Body of pancreas (tissue), 4 donors: ENCODE measurements around the gene ATF2. TPM values are rescaled to one million over a fixed set of nuclear protein-coding genes. Genes with fewer than 3 reads are reported as not detected.

Experiments used
- ATAC-seq: fragments of 150-250 bp; one replicate; pipeline ENCODE4 v1.9.1; 2016
- DNase-seq, 4 donors: peaks; one replicate each; pipeline ENCODE4 v3.0.0-alpha.2; 2019
- H3K27ac ChIP-seq, 4 donors: fragments of 200-600 bp; sonication (generic); 1 replicate in 3 of 4; 2 replicates in 1 of 4; pipeline versions ENCODE4 v1.5.1 to v1.6.1; 2016 to 2019; ENCODE audit warnings: mild to moderate bottlenecking in 1 of 4, mixed read lengths in 1 of 4, moderate library complexity in 1 of 4
- H3K27me3 ChIP-seq, 2 donors: fragments of 200-600 bp; sonication (generic); one replicate each; pipeline ENCODE4 v1.6.0; 2016; ENCODE audit warnings: mild to moderate bottlenecking in 1 of 2
- H3K36me3 ChIP-seq, 2 donors: fragments of 200-600 bp; sonication (generic); replicated peaks in 1 of 2; 2 replicates each; pipeline ENCODE4 v1.5.1; 2016; ENCODE audit warnings: low read depth in 2 of 2; ENCODE audit not compliant: insufficient read depth in 1 of 2
- H3K4me1 ChIP-seq: fragments of 200-600 bp; sonication (generic); one replicate; pipeline ENCODE4 v1.6.0; 2016
- H3K4me3 ChIP-seq, 2 donors: fragments of 200-600 bp; sonication (generic); 1 replicate in 1 of 2; 2 replicates in 1 of 2; pipeline ENCODE4 v1.5.1; 2016 to 2019
- H3K9me3 ChIP-seq, 3 donors: fragments of 200-600 bp; sonication (generic); 1 replicate in 2 of 3; 2 replicates in 1 of 3; pipeline ENCODE4 v1.5.1; 2016
- POLR2A ChIP-seq, 3 donors: fragments of 450-650 bp; IDR thresholded peaks; one replicate each; pipeline ENCODE4 v1.6.1; 2016; ENCODE audit warnings: antibody characterized with exemption in 3 of 3, mild to moderate bottlenecking in 2 of 3
- WGBS, 2 donors: methylation state at CpG; one replicate each; pipeline ENCODE4 v1.1.5; 2017; 5-methylcytosine and 5-hydroxymethylcytosine counted together
- intact Hi-C: fragments of 100-400 bp; cut with DNase I; formaldehyde crosslinking; loops from one replicate; pipeline ENCODE4 v1.15.1; 2023
- total RNA-seq, 2 donors: library from RNA; depleted of rRNA; stranded (reverse); fragments of >200 nt; gene quantifications; one replicate each; pipeline ENCODE4 v1.1.0, GENCODE V29; 2016
- TF ChIP-seq, protein P1 (sequence below), 7 experiments: fragments of 450-650 bp in 4 of 7; fragments of 200-600 bp in 3 of 7; sonication (generic) in 3 of 7; IDR thresholded peaks; one replicate each; pipeline ENCODE4 v1.5.1; 2016 to 2019; ENCODE audit warnings: antibody characterized with exemption in 7 of 7

ATF2 gene
- total RNA-seq, 2 donors from 2014 or later: 24.6 to 48.1 TPM

DNA sequence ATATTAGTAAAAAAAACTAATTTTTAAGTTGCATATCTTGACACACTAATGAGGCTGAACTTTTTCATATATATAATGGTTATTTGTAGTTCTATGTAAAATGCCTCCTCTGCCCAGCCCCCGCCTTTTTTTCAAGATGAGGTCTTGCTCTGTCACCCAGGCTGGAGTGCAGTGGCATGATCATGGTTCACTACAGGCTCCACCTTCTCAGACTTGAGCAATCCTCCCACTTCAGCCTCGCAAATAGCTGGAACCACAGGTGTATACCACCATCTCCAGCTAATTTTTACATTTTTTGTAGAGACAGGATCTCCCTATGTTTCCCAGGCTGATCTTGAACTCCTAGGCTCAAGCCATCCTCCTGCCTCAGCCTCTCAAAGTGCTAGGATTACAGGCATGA lies 24.3 kb downstream of the ATF2 start:
- TF ChIP-seq POLR2A (IDR thresholded peaks at IDR 0.05): no peak
- TF ChIP-seq, protein P1, sequence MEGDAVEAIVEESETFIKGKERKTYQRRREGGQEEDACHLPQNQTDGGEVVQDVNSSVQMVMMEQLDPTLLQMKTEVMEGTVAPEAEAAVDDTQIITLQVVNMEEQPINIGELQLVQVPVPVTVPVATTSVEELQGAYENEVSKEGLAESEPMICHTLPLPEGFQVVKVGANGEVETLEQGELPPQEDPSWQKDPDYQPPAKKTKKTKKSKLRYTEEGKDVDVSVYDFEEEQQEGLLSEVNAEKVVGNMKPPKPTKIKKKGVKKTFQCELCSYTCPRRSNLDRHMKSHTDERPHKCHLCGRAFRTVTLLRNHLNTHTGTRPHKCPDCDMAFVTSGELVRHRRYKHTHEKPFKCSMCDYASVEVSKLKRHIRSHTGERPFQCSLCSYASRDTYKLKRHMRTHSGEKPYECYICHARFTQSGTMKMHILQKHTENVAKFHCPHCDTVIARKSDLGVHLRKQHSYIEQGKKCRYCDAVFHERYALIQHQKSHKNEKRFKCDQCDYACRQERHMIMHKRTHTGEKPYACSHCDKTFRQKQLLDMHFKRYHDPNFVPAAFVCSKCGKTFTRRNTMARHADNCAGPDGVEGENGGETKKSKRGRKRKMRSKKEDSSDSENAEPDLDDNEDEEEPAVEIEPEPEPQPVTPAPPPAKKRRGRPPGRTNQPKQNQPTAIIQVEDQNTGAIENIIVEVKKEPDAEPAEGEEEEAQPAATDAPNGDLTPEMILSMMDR (IDR thresholded peaks at IDR 0.05): no peak
- Histone ChIP-seq H3K36me3 (no peaks in the 10 kb centered on the region), H3K4me1 (peaks cover 4% of the 10 kb centered on the region), H3K27ac (no peak overlapping the region), H3K9me3 (no peaks in the 10 kb centered on the region), H3K27me3 (no peaks in the 10 kb centered on the region), H3K4me3 (no peak overlapping the region)
- DNase-seq: no peak
- intact Hi-C loops: no loop called here
- WGBS, 2 donors: 98 to 100% methylated on average over 2 of the region's 2 CpGs
- no peak for ATAC-seq

- intact Hi-C loops: no loop called here
- 79 to 92% methylated on average over 1 of the region's 1 CpG for WGBS, 2 donors
Measured at GRCh38 chr2:175143191-175143590, 24.8 kb downstream of the ATF2 start.

GRCh38 chr2:175140332-175140731 lies 27.7 kb downstream of the ATF2 start:
- H3K4me3 ChIP-seq: no peak overlapping the region
- no peak overlapping the region for H3K27ac ChIP-seq
- H3K4me1 ChIP-seq: no peaks in the 10 kb centered on the region
- WGBS, 2 donors: 59 to 63% methylated on average over 2 of the region's 2 CpGs
- no peak for DNase-seq
- H3K9me3 ChIP-seq: no peaks in the 10 kb centered on the region
- H3K36me3 ChIP-seq: no peaks in the 10 kb centered on the region
- no peaks in the 10 kb centered on the region for H3K27me3 ChIP-seq
- ATAC-seq: no peak
- intact Hi-C loops: no loop called here
- no peak for TF ChIP-seq POLR2A (IDR thresholded peaks at IDR 0.05)
- TF ChIP-seq, protein P1 (IDR thresholded peaks at IDR 0.05): no peak

More at GRCh38 chr2:175143191-175143590, 24.8 kb downstream of the ATF2 start:
- H3K27ac ChIP-seq: no peak overlapping the region
- ATAC-seq: no peak
- H3K9me3 ChIP-seq: no peaks in the 10 kb centered on the region
- no peaks in the 10 kb centered on the region for H3K36me3 ChIP-seq
- H3K4me3 ChIP-seq: no peak overlapping the region
- no peaks in the 10 kb centered on the region for H3K4me1 ChIP-seq
- no peak for DNase-seq
- TF ChIP-seq POLR2A (IDR thresholded peaks at IDR 0.05): no peak
- TF ChIP-seq, protein P1 (IDR thresholded peaks at IDR 0.05): no peak
- no peaks in the 10 kb centered on the region for H3K27me3 ChIP-seq

- intact Hi-C loops: no loop called here
- WGBS, 2 donors: 89 to 94% methylated on average over 2 of the region's 2 CpGs
- H3K4me1 ChIP-seq: no peaks in the 10 kb centered on the region
- H3K4me3 ChIP-seq: no peak overlapping the region
- DNase-seq: no peak
- no peak for ATAC-seq
- no peaks in the 10 kb centered on the region for H3K36me3 ChIP-seq
- H3K27ac ChIP-seq: no peak overlapping the region
- H3K9me3 ChIP-seq: no peaks in the 10 kb centered on the region
- TF ChIP-seq, protein P1 (IDR thresholded peaks at IDR 0.05): no peak
- no peak for TF ChIP-seq POLR2A (IDR thresholded peaks at IDR 0.05)
- no peaks in the 10 kb centered on the region for H3K27me3 ChIP-seq
Measured at GRCh38 chr2:175137793-175138192, 30.2 kb downstream of the ATF2 start.

DNA sequence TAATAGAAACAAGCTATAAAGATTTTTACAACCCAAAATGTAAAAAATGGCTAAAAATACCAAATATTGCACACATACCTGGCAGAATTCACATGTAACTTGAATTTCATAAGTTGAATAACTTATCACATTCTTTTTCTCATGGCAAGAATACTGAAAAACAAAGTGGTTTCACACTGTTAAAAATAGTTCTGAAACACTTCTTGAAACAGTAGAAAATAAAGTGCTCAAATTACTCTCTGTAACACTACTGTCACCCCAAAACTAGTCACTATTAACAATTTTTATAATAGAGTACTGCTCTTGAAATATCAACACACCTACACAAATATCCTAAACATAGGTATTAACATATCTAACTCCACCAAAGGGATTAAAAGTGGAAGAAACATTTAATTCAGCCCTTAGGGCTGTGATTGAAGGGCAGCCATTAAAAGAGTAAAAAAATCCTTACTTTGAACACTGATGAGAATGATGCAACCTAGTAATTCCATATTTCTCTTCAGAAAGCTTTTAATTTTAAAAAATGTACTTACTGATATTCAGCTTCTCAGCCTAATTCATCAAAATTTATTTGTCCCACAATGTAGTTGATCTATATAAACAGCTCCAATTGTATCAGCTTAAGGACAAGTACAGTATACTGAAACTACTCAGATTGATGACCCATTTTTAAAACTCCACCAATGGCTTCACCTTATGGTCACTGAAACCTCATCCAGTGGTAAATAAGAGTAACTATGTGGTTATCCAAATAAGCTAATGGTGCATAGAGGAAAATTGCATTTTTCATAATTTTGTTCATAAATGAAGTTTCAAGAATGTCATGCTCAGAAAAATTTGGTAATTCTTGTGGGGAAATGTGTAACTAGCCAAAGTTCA lies 31.4 kb downstream of the ATF2 start:
- H3K4me3 ChIP-seq: no peak overlapping the region
- ATAC-seq: no peak

More for the DNA sequence above, 31.4 kb downstream of the ATF2 start:
- no peak for DNase-seq
- H3K27ac ChIP-seq: no peak overlapping the region
- H3K27me3 ChIP-seq: no peaks in the 10 kb centered on the region
- H3K4me1 ChIP-seq: no peaks in the 10 kb centered on the region
- intact Hi-C loops: no loop called here
- TF ChIP-seq, protein P1 (IDR thresholded peaks at IDR 0.05): no peak
- TF ChIP-seq POLR2A (IDR thresholded peaks at IDR 0.05): no peak
- no peaks in the 10 kb centered on the region for H3K36me3 ChIP-seq
- no peaks in the 10 kb centered on the region for H3K9me3 ChIP-seq
